ENCODE results near the gene P2RX7.
"Not testable (repeated sequence)": the region's sequence is repeated elsewhere in the genome, so short reads cannot be mapped to it uniquely, and the experiment has no call there.

P2RX7 gene

GRCh38 chr12:121139286-121139685, 6.6 kb downstream of the P2RX7 start:
- no peak for DNase-seq

- no peak for DNase-seq
Measured at GRCh38 chr12:121142171-121142950, 9.7 kb downstream of the P2RX7 start.

GRCh38 chr12:121144416-121144914, 11.8 kb downstream of the P2RX7 start:
- no peak for DNase-seq

- DNase-seq, result no peak
Measured at GRCh38 chr12:121145221-121145620, 12.5 kb downstream of the P2RX7 start.

- DNase-seq, result not testable (repeated sequence)
Measured at GRCh38 chr12:121149289-121149688, 16.6 kb downstream of the P2RX7 start.

- no peak for DNase-seq
Measured at GRCh38 chr12:121154793-121155375, 22.2 kb downstream of the P2RX7 start.

- DNase-seq, result no peak
Measured at GRCh38 chr12:121156365-121156764, 23.7 kb downstream of the P2RX7 start.

GRCh38 chr12:121158085-121158484, 25.4 kb downstream of the P2RX7 start:
- no peak for DNase-seq

GRCh38 chr12:121158728-121159351, 26.2 kb downstream of the P2RX7 start:
- DNase-seq, result not testable (repeated sequence)

GRCh38 chr12:121159467-121160307, 27.0 kb downstream of the P2RX7 start:
- no peak for DNase-seq

GRCh38 chr12:121162384-121162783, 29.7 kb downstream of the P2RX7 start:
- DNase-seq, result no peak

- no peak for DNase-seq
Measured at GRCh38 chr12:121162985-121163384, 30.3 kb downstream of the P2RX7 start.

- DNase-seq, result not testable (repeated sequence)
Measured at GRCh38 chr12:121164839-121165238, 32.2 kb downstream of the P2RX7 start.

GRCh38 chr12:121165316-121165715, 32.6 kb downstream of the P2RX7 start:
- no peak for DNase-seq

- DNase-seq, result no peak
Measured at GRCh38 chr12:121166356-121166755, 33.7 kb downstream of the P2RX7 start.

GRCh38 chr12:121167232-121167820, 34.6 kb downstream of the P2RX7 start:
- no peak for DNase-seq

- no peak for DNase-seq
Measured at GRCh38 chr12:121167951-121168350, 35.3 kb downstream of the P2RX7 start.

- DNase-seq, result no peak
Measured at GRCh38 chr12:121170151-121170550, 37.5 kb downstream of the P2RX7 start.

- no peak for DNase-seq
Measured at GRCh38 chr12:121170611-121171260, 38.1 kb downstream of the P2RX7 start.

GRCh38 chr12:121172145-121172544, 39.5 kb downstream of the P2RX7 start:
- no peak for DNase-seq

- DNase-seq, result no peak
Measured at GRCh38 chr12:121175383-121176119, 42.9 kb downstream of the P2RX7 start.

All from NCI-H1105 treated with DMSO at 0.1 percent for 48 hours (cell line).